PC-3 (cell line): Measurements from ENCODE around the gene BCAS3.

ENCODE experiments used
- CTCF ChIP-seq: fragments of 300-600 bp; sonication (generic); conservative IDR thresholded peaks from 2 replicates; pipeline ENCODE4 v1.5.1; 2017; ENCODE audit warnings: antibody characterized with exemption, low read depth, mild to moderate bottlenecking, low read length
- EZH2phosphoT487 ChIP-seq: fragments of 300-600 bp; sonication (generic); IDR thresholded peaks from 2 replicates; pipeline ENCODE4 v1.6.1; 2018; ENCODE audit warnings: mild to moderate bottlenecking, antibody characterized with exemption, low read length, borderline replicate concordance

GRCh38 chr17:60716766-60717165, 39.1 kb downstream of the BCAS3 start:
- TF ChIP-seq CTCF (no peak), EZH2phosphoT487 (no peak)
